Sigmoid colon (tissue), 4 donors: ENCODE results near the gene MAPKAP1.

Source experiments
- POLR2A ChIP-seq, 2 donors: fragments of 450-650 bp; IDR thresholded peaks; one replicate each; pipeline ENCODE4 v1.6.1; 2016; ENCODE audit warnings: antibody characterized with exemption in 2 of 2, mild to moderate bottlenecking in 2 of 2, moderate library complexity in 2 of 2
- POLR2AphosphoS5 ChIP-seq, 4 donors: sonication (generic); formaldehyde crosslinking; IDR thresholded peaks; one replicate each; pipeline ENCODE4 v1.6.1; 2017; ENCODE audit warnings: antibody characterized with exemption in 4 of 4
- TF ChIP-seq, protein P1 (sequence below), 4 experiments: fragments of 450-650 bp in 3 of 4; fragments of 200-600 bp in 1 of 4; IDR thresholded peaks; one replicate each; pipeline ENCODE4 v1.5.1; 2016 to 2019; ENCODE audit warnings: antibody characterized with exemption in 4 of 4, mild to moderate bottlenecking in 3 of 4, moderate library complexity in 2 of 4

DNA sequence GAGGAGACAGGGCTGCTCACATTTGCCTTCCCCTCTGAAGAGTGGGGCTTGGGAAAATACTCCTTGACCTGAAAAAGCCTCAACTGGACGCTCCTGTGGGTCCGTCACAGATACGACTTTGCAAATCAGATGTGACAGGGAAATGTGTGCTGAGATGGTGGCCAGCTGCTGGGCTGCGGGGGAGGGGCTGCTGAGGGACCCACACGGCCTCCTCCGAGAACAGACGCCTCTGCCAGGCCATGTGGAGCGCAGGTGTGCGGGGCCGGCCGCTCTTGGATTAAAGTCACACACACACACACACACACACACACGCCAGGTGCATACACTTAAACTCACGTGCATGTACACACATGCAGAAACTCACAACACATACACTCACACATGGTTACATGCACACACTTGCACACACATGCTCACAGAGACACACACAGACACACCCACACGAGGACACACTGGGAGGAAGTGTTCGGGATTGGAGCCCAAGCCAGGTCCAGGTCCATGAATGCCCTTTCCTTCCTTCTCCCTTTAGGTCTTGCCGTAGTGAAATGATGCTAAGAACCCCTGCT lies 278.0 kb downstream of the MAPKAP1 start:
- TF ChIP-seq, protein P1, sequence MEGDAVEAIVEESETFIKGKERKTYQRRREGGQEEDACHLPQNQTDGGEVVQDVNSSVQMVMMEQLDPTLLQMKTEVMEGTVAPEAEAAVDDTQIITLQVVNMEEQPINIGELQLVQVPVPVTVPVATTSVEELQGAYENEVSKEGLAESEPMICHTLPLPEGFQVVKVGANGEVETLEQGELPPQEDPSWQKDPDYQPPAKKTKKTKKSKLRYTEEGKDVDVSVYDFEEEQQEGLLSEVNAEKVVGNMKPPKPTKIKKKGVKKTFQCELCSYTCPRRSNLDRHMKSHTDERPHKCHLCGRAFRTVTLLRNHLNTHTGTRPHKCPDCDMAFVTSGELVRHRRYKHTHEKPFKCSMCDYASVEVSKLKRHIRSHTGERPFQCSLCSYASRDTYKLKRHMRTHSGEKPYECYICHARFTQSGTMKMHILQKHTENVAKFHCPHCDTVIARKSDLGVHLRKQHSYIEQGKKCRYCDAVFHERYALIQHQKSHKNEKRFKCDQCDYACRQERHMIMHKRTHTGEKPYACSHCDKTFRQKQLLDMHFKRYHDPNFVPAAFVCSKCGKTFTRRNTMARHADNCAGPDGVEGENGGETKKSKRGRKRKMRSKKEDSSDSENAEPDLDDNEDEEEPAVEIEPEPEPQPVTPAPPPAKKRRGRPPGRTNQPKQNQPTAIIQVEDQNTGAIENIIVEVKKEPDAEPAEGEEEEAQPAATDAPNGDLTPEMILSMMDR (IDR thresholded peaks at IDR 0.05) = no peak
- TF ChIP-seq POLR2AphosphoS5 (IDR thresholded peaks at IDR 0.05) (peak in 1 of 4 donors; percentile 19), POLR2A (IDR thresholded peaks at IDR 0.05) (no peak)
